Stimulated activated effector memory CD8-positive, alpha-beta T cell treated with anti-CD3 and anti-CD28 coated beads, Interleukin-12 subunit alpha, Interleukin-12 subunit beta, amount 100 ng/mL, for 72 hours (primary cell): ENCODE data around the gene IL1RL1.
A peak's percentile ranks its signal among the peaks of the same experiment; 100 is the strongest.

Experiments used
- ATAC-seq: fragments of 150-1000 bp; cut with Tn5 transposase; 2 replicates; pipeline ENCODE4 v1.10.0; 2021
- DNase-seq, 2 donors: peaks; one replicate each; pipeline ENCODE4 v3.0.0; 2021 to 2022; ENCODE audit warnings: low spot score in 2 of 2
- H3K27ac Mint-ChIP-seq: one replicate; pipeline ENCODE4 v1.8.0; 2022; ENCODE audit warnings: mild to moderate bottlenecking, mixed read lengths
- H3K36me3 Mint-ChIP-seq: one replicate; pipeline ENCODE4 v1.8.0; 2022; ENCODE audit warnings: mild to moderate bottlenecking, mixed read lengths
- H3K4me1 Mint-ChIP-seq: one replicate; pipeline ENCODE4 v1.8.0; 2022; ENCODE audit warnings: mixed read lengths
- H3K4me3 Mint-ChIP-seq: one replicate; pipeline ENCODE4 v1.8.0; 2022; ENCODE audit warnings: mild to moderate bottlenecking, mixed read lengths
- H3K9me3 Mint-ChIP-seq: one replicate; pipeline ENCODE4 v1.8.0; 2022; ENCODE audit warnings: mixed read lengths

IL1RL1 gene

GRCh38 chr2:102396012-102396411, 84.6 kb downstream of the IL1RL1 start:
- H3K36me3 Mint-ChIP-seq: peaks cover 8% of the 10 kb centered on the region
- no peak overlapping the region for H3K27ac Mint-ChIP-seq
- H3K4me3 Mint-ChIP-seq: no peak overlapping the region
- peaks cover 31% of the 10 kb centered on the region for H3K4me1 Mint-ChIP-seq
- no peak for DNase-seq
- no peaks in the 10 kb centered on the region for H3K9me3 Mint-ChIP-seq
- no peak for ATAC-seq

- DNase-seq: no peak
- Mint-ChIP-seq H3K4me3 (no peak overlapping the region), H3K36me3 (no peaks in the 10 kb centered on the region), H3K9me3 (no peaks in the 10 kb centered on the region), H3K27ac (no peak overlapping the region), H3K4me1 (peaks cover 29% of the 10 kb centered on the region)
- no peak for ATAC-seq
Observed at GRCh38 chr2:102397209-102397608, 85.8 kb downstream of the IL1RL1 start.

- DNase-seq: no peak
- Mint-ChIP-seq H3K9me3 (no peaks in the 10 kb centered on the region), H3K4me1 (peaks cover 27% of the 10 kb centered on the region), H3K27ac (peak overlapping the region; percentile 8), H3K4me3 (no peak overlapping the region), H3K36me3 (no peaks in the 10 kb centered on the region)
- ATAC-seq: peak; percentile 19
Observed at GRCh38 chr2:102399499-102400141, 88.3 kb downstream of the IL1RL1 start.

GRCh38 chr2:102401456-102401855, 90.1 kb downstream of the IL1RL1 start:
- Mint-ChIP-seq H3K27ac (no peak overlapping the region), H3K36me3 (no peaks in the 10 kb centered on the region), H3K9me3 (no peaks in the 10 kb centered on the region), H3K4me3 (no peak overlapping the region), H3K4me1 (peaks cover 27% of the 10 kb centered on the region)
- ATAC-seq: no peak
- no peak for DNase-seq
